Activated T-cell treated with anti-CD3 and anti-CD28 coated beads for 4 hours (primary cell): ENCODE results near the gene TMEM9B.
"Not testable (repeated sequence)": the region's sequence is repeated elsewhere in the genome, so short reads cannot be mapped to it uniquely, and the experiment has no call there.

Source experiments
- DNase-seq: peaks from one replicate; pipeline ENCODE4 v3.0.0-alpha.2; 2020

TMEM9B gene

DNA sequence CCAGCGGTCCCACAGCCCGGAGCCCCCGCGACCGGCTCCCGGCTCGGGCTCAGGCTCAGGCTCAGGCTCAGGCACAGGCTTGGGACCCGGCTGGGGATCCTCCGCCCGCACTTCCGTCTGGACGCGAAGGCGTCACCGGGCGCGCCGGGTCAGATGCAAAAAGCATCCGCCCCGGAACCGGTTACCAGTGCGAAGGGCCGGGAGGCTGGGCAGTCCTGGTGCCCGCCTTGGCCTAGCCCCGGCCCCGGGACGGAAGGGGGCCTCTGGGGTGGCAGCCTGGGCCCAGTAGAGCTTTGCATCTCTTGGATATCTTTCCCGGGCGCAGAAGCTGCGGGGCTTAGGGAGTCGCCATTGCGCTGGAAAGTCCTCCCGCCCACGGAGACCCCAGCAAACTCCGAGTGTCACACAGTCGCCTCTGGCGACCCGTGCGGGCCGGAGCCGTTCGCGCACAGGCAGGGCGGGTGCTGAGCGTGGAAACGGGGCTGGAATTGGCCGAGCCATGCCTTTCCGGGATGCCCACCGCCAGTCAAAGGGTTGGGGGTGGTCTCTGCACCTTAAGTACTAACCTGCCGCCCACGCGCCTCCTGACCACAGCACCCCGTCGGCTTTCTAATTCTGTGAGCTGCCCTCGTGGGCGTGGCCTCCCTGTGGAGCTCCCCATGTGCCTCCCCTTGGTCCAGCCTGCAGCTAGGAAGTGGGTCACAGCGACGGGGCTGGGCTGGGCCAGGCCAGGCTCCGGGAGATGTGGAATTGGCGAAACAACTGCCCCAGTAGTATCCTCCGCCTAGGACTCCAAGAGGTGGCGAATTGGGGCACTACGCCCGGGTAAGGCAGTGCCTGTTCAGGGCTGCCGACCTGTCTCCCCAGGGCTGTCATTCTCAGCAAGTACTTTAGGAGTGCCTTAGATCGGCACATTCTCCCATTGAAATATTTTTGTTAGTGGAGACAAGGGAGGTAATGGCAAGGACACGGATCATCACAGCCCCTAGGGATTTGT, at the start of gene TMEM9B:
TSS of gene TMEM9B (minus strand) at position 119 of the 997 bp plus-strand sequence. CDS start 129 bp downstream, outside the sequence.
- peak; percentile 53 for DNase-seq

DNA sequence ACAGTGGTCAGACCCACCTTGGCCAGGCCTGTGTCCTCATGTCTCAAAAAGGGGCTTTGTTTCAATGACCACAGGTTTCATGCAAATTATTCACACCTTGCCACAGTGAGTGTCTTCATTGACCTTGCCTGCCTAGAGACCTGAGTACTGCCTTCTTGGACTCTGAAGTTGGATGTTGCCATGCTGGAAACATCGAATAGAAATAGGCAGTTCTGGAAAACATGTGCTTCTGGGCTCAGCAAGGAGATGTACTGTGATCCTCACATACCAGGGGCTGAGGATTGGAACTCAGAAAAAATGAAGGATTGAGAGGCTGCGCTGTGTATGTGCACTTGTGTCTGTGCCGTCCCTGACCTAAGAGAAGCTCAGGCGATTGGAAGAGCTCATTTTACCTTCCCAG, 49.1 kb upstream of the TMEM9B start:
- DNase-seq, result no peak

DNA sequence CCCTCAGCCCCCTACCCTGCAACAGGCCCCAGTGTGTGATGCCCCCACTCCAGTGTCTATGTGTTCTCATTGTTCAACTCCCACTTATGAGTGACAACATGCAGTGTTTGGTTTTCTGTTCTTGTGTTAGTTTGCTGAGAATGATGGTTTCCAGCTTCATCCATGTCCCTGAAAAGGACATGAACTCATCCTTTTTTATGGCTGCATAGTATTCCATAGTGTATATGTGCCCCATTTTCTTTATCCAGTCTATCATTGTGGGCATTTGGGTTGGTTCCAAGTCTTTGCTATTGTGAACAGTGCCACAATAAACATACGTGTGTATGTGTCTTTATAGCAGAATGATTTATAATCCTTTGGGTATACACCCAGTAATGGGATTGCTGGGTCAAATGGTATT, 45.3 kb upstream of the TMEM9B start:
- not testable (repeated sequence) for DNase-seq

- DNase-seq, result no peak
Measured at GRCh38 chr11:9008661-9009060, 44.4 kb upstream of the TMEM9B start.

GRCh38 chr11:9008011-9008550, 43.8 kb upstream of the TMEM9B start:
- DNase-seq, result no peak

DNA sequence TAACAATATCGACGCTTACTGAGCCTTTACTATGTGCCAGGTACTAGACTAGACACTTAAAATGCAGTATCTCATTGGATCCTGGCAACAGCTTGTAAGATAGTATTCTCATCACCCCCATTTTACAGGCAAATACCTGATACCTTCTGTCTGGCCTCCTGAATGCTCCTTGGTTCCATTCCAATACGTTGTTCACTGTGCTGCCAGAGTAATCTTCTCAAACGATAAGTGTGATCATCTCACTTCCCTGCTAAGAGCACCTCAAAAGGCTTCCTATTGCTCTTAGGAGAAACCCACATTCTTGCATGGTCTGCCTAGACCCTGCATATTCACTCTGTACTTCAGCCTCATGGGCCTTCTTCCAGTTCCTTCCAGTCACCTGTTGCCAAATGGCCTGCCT, 40.8 kb upstream of the TMEM9B start:
- DNase-seq, result no peak

DNA sequence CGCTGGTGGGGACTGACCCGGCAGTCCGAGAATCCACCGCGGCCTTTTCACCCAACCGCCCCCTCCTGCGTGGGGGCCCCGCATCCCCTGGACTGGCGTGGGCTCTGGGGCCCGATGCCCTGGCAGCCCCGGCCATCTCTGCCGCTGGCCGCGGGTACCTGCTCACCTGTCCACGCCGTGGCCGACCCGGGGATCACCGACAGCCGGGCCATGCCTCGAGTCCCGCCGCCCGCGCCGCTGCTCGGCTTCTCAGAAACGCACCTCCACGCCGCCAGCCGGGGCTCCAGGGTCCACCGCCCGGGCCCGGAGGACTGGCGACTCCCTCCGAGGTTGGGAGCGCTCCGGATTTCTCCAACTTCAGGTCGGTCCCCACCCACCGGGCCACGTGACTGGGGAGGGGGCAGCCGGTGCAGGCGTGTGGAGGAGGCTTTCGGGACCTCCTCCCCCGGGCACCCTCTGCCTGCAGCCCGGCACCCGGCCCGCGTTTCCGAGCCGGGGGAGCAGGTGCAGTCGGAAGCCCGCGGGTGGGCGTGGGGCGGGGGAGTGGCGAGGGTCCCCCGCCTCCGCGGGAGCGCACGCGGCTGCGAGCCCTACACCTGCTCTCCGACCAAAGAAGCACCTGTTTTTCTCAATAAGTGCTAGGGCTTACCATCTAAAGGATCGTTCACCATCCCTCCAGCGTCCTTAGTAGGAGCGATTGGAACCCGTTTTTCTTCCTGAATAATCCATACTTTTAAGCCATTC, 40.1 kb upstream of the TMEM9B start:
- DNase-seq, result peak; percentile 11

GRCh38 chr11:9003573-9004182, 39.4 kb upstream of the TMEM9B start, which contains the start of gene NRIP3:
Gene NRIP3 (minus strand): TSS chr11:9004001. CDS start chr11:9003935, 66 bp downstream.
- DNase-seq, result peak; percentile 67

GRCh38 chr11:9002920-9003572, 38.8 kb upstream of the TMEM9B start:
- DNase-seq, result no peak

DNA sequence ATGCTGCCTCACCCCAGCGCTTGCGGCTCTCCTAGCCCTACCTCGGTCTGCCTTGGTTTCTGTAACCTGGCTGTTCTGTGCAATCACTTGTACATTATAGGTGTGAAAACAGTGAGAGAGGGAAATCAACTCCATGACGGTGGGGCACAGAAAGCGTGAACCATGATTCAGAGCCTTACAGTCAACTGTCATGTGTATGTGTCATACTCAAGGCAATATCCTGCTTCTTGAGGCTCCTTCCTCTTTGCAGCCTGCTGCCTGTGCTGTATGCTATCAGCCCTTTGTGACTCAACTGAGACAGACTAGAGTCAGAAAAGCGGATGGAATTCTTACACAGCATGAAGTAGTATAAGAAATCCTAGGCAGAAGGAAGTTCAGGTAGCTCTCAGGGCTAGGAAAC, 37.5 kb upstream of the TMEM9B start:
- DNase-seq, result peak; percentile 21

- no peak for DNase-seq
Measured at GRCh38 chr11:8998017-8998416, 33.8 kb upstream of the TMEM9B start.

DNA sequence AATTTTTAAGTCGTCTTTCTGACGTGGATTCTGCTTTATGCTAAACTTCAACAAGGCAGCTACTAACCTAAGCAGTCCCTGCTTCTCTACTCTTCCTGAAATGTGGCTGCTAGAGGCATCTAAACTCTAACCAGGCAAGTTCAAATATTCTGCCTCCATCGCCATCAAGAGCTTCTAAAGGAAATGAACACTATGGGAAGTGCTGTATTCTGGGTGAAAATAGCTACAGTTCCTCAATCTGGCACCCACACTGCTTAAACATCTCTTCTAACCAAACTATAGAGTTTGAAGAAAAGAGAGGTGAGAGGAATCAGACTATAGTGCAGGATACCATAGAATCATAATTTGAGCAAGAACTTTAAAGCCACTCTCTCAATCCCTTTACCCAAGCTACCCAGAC, 33.2 kb upstream of the TMEM9B start:
- DNase-seq, result no peak

- DNase-seq, result no peak
Measured at GRCh38 chr11:8989453-8989852, 25.2 kb upstream of the TMEM9B start.

DNA sequence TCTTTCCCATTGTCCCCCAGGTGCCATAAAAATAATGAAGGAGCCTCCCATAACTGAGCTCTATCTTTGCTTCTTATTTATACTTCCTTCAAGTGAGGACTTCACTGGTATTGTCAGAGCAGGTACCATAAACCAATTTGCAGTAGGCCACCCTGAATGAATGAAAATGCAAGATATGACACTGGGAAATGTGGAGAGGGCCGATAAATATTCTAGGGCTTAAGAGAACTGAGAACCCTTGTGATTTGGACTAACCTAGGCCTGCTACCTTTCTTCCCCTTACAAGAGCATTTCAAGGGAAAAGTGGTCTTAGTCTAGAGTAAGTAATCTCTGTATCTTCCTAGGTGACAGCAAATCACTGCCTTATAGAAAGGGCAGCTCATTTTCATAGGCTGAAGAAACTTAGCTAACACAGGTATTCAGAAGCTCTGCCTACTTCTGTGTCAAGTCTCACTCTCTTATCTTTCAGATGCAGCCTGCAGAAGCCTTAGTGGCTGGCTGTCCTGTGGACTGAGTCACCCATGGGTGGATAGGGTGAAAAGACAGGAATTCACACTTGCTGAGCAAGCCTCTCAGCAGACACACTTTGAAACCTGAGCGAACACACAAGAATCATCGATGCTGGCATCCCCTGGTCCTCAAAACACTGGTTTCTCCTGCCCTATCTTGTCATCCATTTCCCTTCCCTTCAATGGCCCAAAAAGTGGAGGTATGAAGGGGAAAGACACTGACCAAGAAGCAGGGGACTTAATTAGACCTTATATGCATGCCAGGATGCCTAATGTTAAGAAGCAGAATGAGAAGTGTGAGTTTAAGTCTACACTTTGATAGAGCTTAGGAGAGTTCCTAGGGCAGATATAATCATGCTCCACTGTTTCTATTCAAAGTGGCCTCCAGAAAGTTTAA, 24.3 kb upstream of the TMEM9B start:
- DNase-seq, result no peak

DNA sequence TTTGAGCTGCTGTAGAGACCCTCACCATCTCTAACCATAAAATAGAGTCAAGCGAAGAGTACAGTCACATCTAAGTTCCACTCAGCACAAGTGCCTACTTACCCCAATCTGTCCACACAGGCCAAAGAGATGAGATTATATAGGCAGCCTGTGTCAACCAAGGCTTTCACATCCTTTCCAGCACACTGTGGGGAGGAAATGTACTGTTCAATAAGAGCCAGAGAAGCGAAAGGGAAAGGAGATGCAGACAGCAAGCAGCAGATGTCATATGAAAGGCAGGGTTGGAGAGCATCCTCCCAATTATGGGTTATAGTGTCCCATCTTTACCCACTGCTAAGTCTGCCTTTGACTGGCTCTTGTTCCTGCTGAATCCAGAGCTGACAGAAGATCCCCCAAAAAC, 23.2 kb upstream of the TMEM9B start:
- no peak for DNase-seq

GRCh38 chr11:8986772-8987171, 22.5 kb upstream of the TMEM9B start:
- DNase-seq, result not testable (repeated sequence)

- no peak for DNase-seq
Measured at GRCh38 chr11:8985462-8985861, 21.2 kb upstream of the TMEM9B start.

DNA sequence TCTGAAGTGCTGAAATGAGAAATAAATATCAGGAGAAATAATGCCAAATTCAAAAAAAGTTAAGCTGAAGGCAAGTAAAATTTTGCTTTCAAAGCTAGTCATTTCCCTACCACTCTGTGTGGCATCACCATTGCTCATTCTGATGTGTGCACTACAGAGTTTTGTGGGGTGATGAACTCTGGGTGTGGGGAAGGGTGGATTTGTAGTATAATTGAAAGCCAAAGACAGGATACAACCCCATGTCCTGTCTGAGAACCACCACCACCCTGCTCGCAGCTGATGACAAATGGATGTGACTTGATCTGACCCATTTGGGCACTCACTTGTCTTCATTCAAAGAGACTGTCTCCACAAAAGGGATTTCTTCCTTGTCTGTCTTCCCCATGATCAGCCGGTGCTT, 19.3 kb upstream of the TMEM9B start:
- no peak for DNase-seq

- DNase-seq, result no peak
Measured at GRCh38 chr11:8980485-8980884, 16.2 kb upstream of the TMEM9B start.

GRCh38 chr11:8979365-8979764, 15.1 kb upstream of the TMEM9B start:
- DNase-seq, result not testable (repeated sequence)

GRCh38 chr11:8973121-8973520, 8.9 kb upstream of the TMEM9B start:
- no peak for DNase-seq
